Measurements from ENCODE around the gene HPD. TPM values are rescaled to one million over a fixed set of nuclear protein-coding genes. Genes with fewer than 3 reads are reported as not detected.
"Not testable (repeated sequence)": the region's sequence is repeated elsewhere in the genome, so short reads cannot be mapped to it uniquely, and the experiment has no call there.

The HPD gene
- polyA plus RNA-seq, 4 donors: 0.13 to 0.78 TPM; not detected in 2

GRCh38 chr12:121792607-121793439, 65.8 kb downstream of the HPD start:
- Histone ChIP-seq H3K4me1 (ENCODE audit: control insufficient read depth in 3 of 3, insufficient read depth in 2 of 3, low read depth in 1 of 3, low read length in 2 of 3) (peaks cover 0 to 85% (median 4%) of the 10 kb centered on the region in 3 donors), H3K4me3 (ENCODE audit: low read depth in 1 of 3, low read length in 3 of 3) (peak overlapping the region; percentile 72 to 92 (median 84)), H3K36me3 (ENCODE audit: control insufficient read depth in 3 of 3, insufficient read depth in 2 of 3, low read depth in 1 of 3, low read length in 3 of 3) (peaks cover 0 to 61% (median 2%) of the 10 kb centered on the region in 3 donors), H3K9me3 (ENCODE audit: control insufficient read depth in 2 of 2, insufficient read depth in 1 of 2, low read depth in 1 of 2, low read length in 1 of 2) (no peaks in the 10 kb centered on the region), H3K27ac (ENCODE audit: low read depth in 1 of 3, low read length in 2 of 3) (peak overlapping the region; percentile 73 to 100 (median 99)), H3K27me3 (ENCODE audit: control insufficient read depth in 3 of 3, insufficient read depth in 3 of 3, low read length in 3 of 3) (no peaks in the 10 kb centered on the region)
- 12 to 23% (median 17%) methylated on average over 37 to 48 of the region's 48 CpGs for WGBS, 3 donors
- FAIRE-seq (no peak), DNase-seq (peak; percentile 58 to 89)

GRCh38 chr12:121791671-121792551, 66.7 kb downstream of the HPD start:
- Histone ChIP-seq H3K36me3 (ENCODE audit: control insufficient read depth in 3 of 3, insufficient read depth in 2 of 3, low read depth in 1 of 3, low read length in 3 of 3) (peaks cover 0 to 62% (median 2%) of the 10 kb centered on the region in 3 donors), H3K27ac (ENCODE audit: low read depth in 1 of 3, low read length in 2 of 3) (peak overlapping the region; percentile 73 to 100 (median 99)), H3K4me1 (ENCODE audit: control insufficient read depth in 3 of 3, insufficient read depth in 2 of 3, low read depth in 1 of 3, low read length in 2 of 3) (peaks cover 0 to 81% (median 4%) of the 10 kb centered on the region in 3 donors), H3K9me3 (ENCODE audit: control insufficient read depth in 2 of 2, insufficient read depth in 1 of 2, low read depth in 1 of 2, low read length in 1 of 2) (no peaks in the 10 kb centered on the region), H3K27me3 (ENCODE audit: control insufficient read depth in 3 of 3, insufficient read depth in 3 of 3, low read length in 3 of 3) (no peaks in the 10 kb centered on the region), H3K4me3 (ENCODE audit: low read depth in 1 of 3, low read length in 3 of 3) (peak overlapping the region; percentile 72 to 92 (median 84))
- FAIRE-seq (no peak), DNase-seq (peak; percentile 91 to 94)
- 23 to 47% (median 24%) methylated on average over 14 of the region's 14 CpGs for WGBS, 3 donors

DNA sequence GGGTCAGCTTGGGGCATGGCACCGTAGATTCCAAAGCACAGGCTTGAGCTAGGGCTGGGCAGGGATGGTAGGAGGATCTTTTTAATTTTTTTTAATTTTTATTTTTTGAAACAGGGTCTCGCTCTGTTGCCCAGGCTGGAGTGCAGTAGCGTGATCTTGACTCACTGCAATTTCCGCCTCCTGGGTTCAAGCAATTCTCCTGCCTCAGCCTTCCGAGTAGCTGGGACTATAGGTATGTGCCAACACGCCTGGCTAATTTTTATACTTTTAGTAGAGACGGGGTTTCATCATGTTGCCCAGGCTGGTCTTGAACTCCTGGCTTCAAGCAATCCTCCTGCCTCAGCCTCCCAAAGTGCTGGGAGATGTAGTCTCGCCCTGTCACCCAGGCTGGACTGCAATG, 67.9 kb downstream of the HPD start:
- not testable (repeated sequence) for DNase-seq; FAIRE-seq; H3K27me3 ChIP-seq (ENCODE audit: control insufficient read depth in 3 of 3, insufficient read depth in 3 of 3, low read length in 3 of 3); H3K9me3 ChIP-seq (ENCODE audit: control insufficient read depth in 2 of 2, insufficient read depth in 1 of 2, low read depth in 1 of 2, low read length in 1 of 2)
- peak overlapping the region in 1 of 3 donors; percentile 30 for H3K4me3 ChIP-seq (ENCODE audit: low read depth in 1 of 3, low read length in 3 of 3)
- H3K4me1 ChIP-seq (ENCODE audit: control insufficient read depth in 3 of 3, insufficient read depth in 2 of 3, low read depth in 1 of 3, low read length in 2 of 3): peaks cover 0 to 77% (median 5%) of the 10 kb centered on the region in 3 donors
- peaks cover 0 to 60% (median 2%) of the 10 kb centered on the region in 3 donors for H3K36me3 ChIP-seq (ENCODE audit: control insufficient read depth in 3 of 3, insufficient read depth in 2 of 3, low read depth in 1 of 3, low read length in 3 of 3)
- peak overlapping the region; percentile 69 to 100 (median 94) for H3K27ac ChIP-seq (ENCODE audit: low read depth in 1 of 3, low read length in 2 of 3)
- 87 to 91% (median 90%) methylated on average over 8 of the region's 8 CpGs for WGBS, 3 donors

GRCh38 chr12:121789800-121790728, 68.6 kb downstream of the HPD start:
- Histone ChIP-seq H3K27ac (ENCODE audit: low read depth in 1 of 3, low read length in 2 of 3) (peak overlapping the region; percentile 76 to 100 (median 94)), H3K4me1 (ENCODE audit: control insufficient read depth in 3 of 3, insufficient read depth in 2 of 3, low read depth in 1 of 3, low read length in 2 of 3) (peaks cover 0 to 70% (median 5%) of the 10 kb centered on the region in 3 donors), H3K9me3 (ENCODE audit: control insufficient read depth in 2 of 2, insufficient read depth in 1 of 2, low read depth in 1 of 2, low read length in 1 of 2) (no peaks in the 10 kb centered on the region), H3K4me3 (ENCODE audit: low read depth in 1 of 3, low read length in 3 of 3) (peak overlapping the region in 1 of 3 donors; percentile 30), H3K27me3 (ENCODE audit: control insufficient read depth in 3 of 3, insufficient read depth in 3 of 3, low read length in 3 of 3) (no peaks in the 10 kb centered on the region), H3K36me3 (ENCODE audit: control insufficient read depth in 3 of 3, insufficient read depth in 2 of 3, low read depth in 1 of 3, low read length in 3 of 3) (peaks cover 0 to 53% (median 0%) of the 10 kb centered on the region in 3 donors)
- WGBS, 3 donors: 54 to 85% (median 69%) methylated on average over 27 to 28 of the region's 28 CpGs
- DNase-seq (peak in 1 of 2 donors; percentile 71), FAIRE-seq (no peak)

Other genes with a start within 250 kb of the HPD start
- gene ORAI1, start 232.3 kb downstream of the HPD start, polyA plus RNA-seq: 10 to 100 TPM; 16.1 to 51.4 (median 28.7) TPM
- gene MORN3, start 189.2 kb downstream of the HPD start, polyA plus RNA-seq: 1 to 10 TPM in 1 of 4 donors, under 1 TPM in 1, not detected in 2; 0.57 to 3.1 TPM
- gene TMEM120B, start 146.1 kb downstream of the HPD start, polyA plus RNA-seq: 10 to 100 TPM in 1 of 4 donors, 1 to 10 TPM in 3; 2.7 to 11.3 (median 3.6) TPM
- gene RHOF, start 65.2 kb downstream of the HPD start, polyA plus RNA-seq: 10 to 100 TPM; 13.3 to 75.9 (median 43.6) TPM
- gene SETD1B, start 54.9 kb downstream of the HPD start, polyA plus RNA-seq: 10 to 100 TPM in 1 of 4 donors, 1 to 10 TPM in 3; 3.6 to 13.0 (median 6.6) TPM
- 100 to 1,000 TPM in 1 of 4 donors, 10 to 100 TPM in 3; 54.9 to 123 (median 89.0) TPM for gene PSMD9, start 29.9 kb upstream of the HPD start, polyA plus RNA-seq
- gene CFAP251, start 59.7 kb upstream of the HPD start, polyA plus RNA-seq: 1 to 10 TPM in 1 of 4 donors, under 1 TPM in 2, not detected in 1; 0.34 to 1.6 (median 0.67) TPM
- 10 to 100 TPM in 1 of 4 donors, 1 to 10 TPM in 2, under 1 TPM in 1; 0.22 to 10.4 (median 3.4) TPM for gene BCL7A, start 163.0 kb upstream of the HPD start, polyA plus RNA-seq
- gene MLXIP, start 219.9 kb upstream of the HPD start, polyA plus RNA-seq: 10 to 100 TPM in 2 of 4 donors, 1 to 10 TPM in 2; 8.5 to 55.0 (median 30.5) TPM

Data from small intestine (tissue), 7 donors.